ENCODE results near the gene PDE4D.
A peak's percentile ranks its signal among the peaks of the same experiment; 100 is the strongest.

Gene PDE4D

GRCh38 chr5:59132131-59132530 is 761.4 kb downstream of the PDE4D start:
- TF ChIP-seq CTCF (conservative IDR thresholded peaks at IDR 0.05; ENCODE audit: control insufficient read depth, insufficient read depth, low read depth, low read length), result no peak
- DNase-seq (ENCODE audit: low read depth), result no peak
- no peak overlapping the region for H3K4me3 ChIP-seq (ENCODE audit: control insufficient read depth, low read depth, low read length)

GRCh38 chr5:59130431-59130830 is 763.1 kb downstream of the PDE4D start:
- TF ChIP-seq CTCF (conservative IDR thresholded peaks at IDR 0.05; ENCODE audit: control insufficient read depth, insufficient read depth, low read depth, low read length), result no peak
- no peak overlapping the region for H3K4me3 ChIP-seq (ENCODE audit: control insufficient read depth, low read depth, low read length)
- DNase-seq (ENCODE audit: low read depth), result peak; percentile 84

- no peak for DNase-seq (ENCODE audit: low read depth)
- no peak overlapping the region for H3K4me3 ChIP-seq (ENCODE audit: control insufficient read depth, low read depth, low read length)
- no peak for TF ChIP-seq CTCF (conservative IDR thresholded peaks at IDR 0.05; ENCODE audit: control insufficient read depth, insufficient read depth, low read depth, low read length)
These were observed 764.8 kb downstream of the PDE4D start for GRCh38 chr5:59128646-59129290.

GRCh38 chr5:59126708-59127573 is 766.6 kb downstream of the PDE4D start:
- H3K4me3 ChIP-seq (ENCODE audit: control insufficient read depth, low read depth, low read length), result peak overlapping the region; percentile 8
- peak; percentile 62 for DNase-seq (ENCODE audit: low read depth)
- no peak for TF ChIP-seq CTCF (conservative IDR thresholded peaks at IDR 0.05; ENCODE audit: control insufficient read depth, insufficient read depth, low read depth, low read length)

- no peak overlapping the region for H3K4me3 ChIP-seq (ENCODE audit: control insufficient read depth, low read depth, low read length)
- no peak for TF ChIP-seq CTCF (conservative IDR thresholded peaks at IDR 0.05; ENCODE audit: control insufficient read depth, insufficient read depth, low read depth, low read length)
- peak; percentile 15 for DNase-seq (ENCODE audit: low read depth)
These were observed 767.4 kb downstream of the PDE4D start for GRCh38 chr5:59126016-59126707.

- TF ChIP-seq CTCF (conservative IDR thresholded peaks at IDR 0.05; ENCODE audit: control insufficient read depth, insufficient read depth, low read depth, low read length), result no peak
- no peak overlapping the region for H3K4me3 ChIP-seq (ENCODE audit: control insufficient read depth, low read depth, low read length)
These were observed 768.2 kb downstream of the PDE4D start for GRCh38 chr5:59125011-59125961.

More at GRCh38 chr5:59125011-59125961, 768.2 kb downstream of the PDE4D start:
- DNase-seq (ENCODE audit: low read depth), result no peak
